Fibroblast of lung (primary cell): ENCODE data around the gene LUC7L2. TPM values are rescaled to one million over a fixed set of nuclear protein-coding genes. Genes with fewer than 3 reads are reported as not detected.

Source experiments
- DNase-seq, 2 donors: peaks; one replicate each; pipeline versions ENCODE4 v3.0.0 to v3.0.0-alpha.2; 2010; ENCODE audit warnings: low read depth in 2 of 2
- H2AFZ ChIP-seq: 2 replicates; pipeline ENCODE4 v1.5.1; 2012; ENCODE audit warnings: low read length, control low read depth, inconsistent platforms
- H3K27ac ChIP-seq: 2 replicates; pipeline ENCODE4 v1.5.1; 2011; ENCODE audit warnings: low read length, control low read depth; ENCODE audit not compliant: insufficient read depth
- H3K27me3 ChIP-seq: 2 replicates; pipeline ENCODE4 v1.5.1; 2011; ENCODE audit warnings: mild to moderate bottlenecking, low read length; ENCODE audit not compliant: control insufficient read depth, insufficient read depth
- H3K36me3 ChIP-seq: 2 replicates; pipeline ENCODE4 v1.5.1; 2011; ENCODE audit warnings: low read length; ENCODE audit not compliant: control insufficient read depth, insufficient read depth
- H3K4me1 ChIP-seq: 2 replicates; pipeline ENCODE4 v1.5.1; 2011; ENCODE audit warnings: low read length; ENCODE audit not compliant: control insufficient read depth, insufficient read depth; ENCODE audit errors: extremely low read depth
- H3K4me2 ChIP-seq: 2 replicates; pipeline ENCODE4 v1.5.1; 2011; ENCODE audit warnings: low read length, control low read depth; ENCODE audit not compliant: insufficient read depth; ENCODE audit errors: extremely low read depth
- H3K4me3 ChIP-seq, 4 experiments: fragments of 200-600 bp in 1 of 4; sonication (generic) in 1 of 4; replicated peaks in 1 of 4; 2 replicates each; pipeline ENCODE4 v1.5.1; 2011 to 2016; ENCODE audit warnings: low read length in 4 of 4, low read depth in 3 of 4, mild to moderate bottlenecking in 3 of 4, control low read depth in 2 of 4, inconsistent platforms in 1 of 4, mixed read lengths in 1 of 4; ENCODE audit not compliant: insufficient read depth in 1 of 4; ENCODE audit errors: control extremely low read depth in 1 of 4
- H3K79me2 ChIP-seq: 2 replicates; pipeline ENCODE4 v1.5.1; 2012; ENCODE audit warnings: mild to moderate bottlenecking, low read length, inconsistent platforms; ENCODE audit not compliant: control insufficient read depth, insufficient read depth
- H3K9ac ChIP-seq: 2 replicates; pipeline ENCODE4 v1.5.1; 2011; ENCODE audit warnings: mild to moderate bottlenecking, low read length, control low read depth; ENCODE audit not compliant: insufficient read depth
- H3K9me3 ChIP-seq: 2 replicates; pipeline ENCODE4 v1.5.1; 2012; ENCODE audit warnings: low read depth, low read length; ENCODE audit not compliant: control insufficient read depth, insufficient read depth
- H4K20me1 ChIP-seq: 2 replicates; pipeline ENCODE4 v1.5.1; 2011; ENCODE audit warnings: low read length; ENCODE audit not compliant: control insufficient read depth, insufficient read depth; ENCODE audit errors: extremely low read depth
- CTCF ChIP-seq, 2 donors: IDR thresholded peaks in 1 of 2; conservative IDR thresholded peaks in 1 of 2; 1 replicate in 1 of 2; 2 replicates in 1 of 2; pipeline ENCODE4 v1.5.1; 2011 to 2012; ENCODE audit warnings: low read length in 2 of 2, control low read depth in 1 of 2, inconsistent platforms in 1 of 2, low read depth in 1 of 2, mild to moderate bottlenecking in 1 of 2
- EZH2 ChIP-seq: IDR thresholded peaks from 2 replicates; pipeline ENCODE4 v1.5.1; 2012; ENCODE audit warnings: low read length, control low read depth, mild to moderate bottlenecking; ENCODE audit errors: missing control alignments
- polyA plus RNA-seq, 2 donors: library from polyadenylated mRNA; depleted of rRNA in 1 of 2; stranded (reverse) in 1 of 2; unstranded in 1 of 2; fragments of >200 nt; gene quantifications; 2 replicates each; pipeline ENCODE4 v1.2.1, GENCODE V29; 2011 to 2012; ENCODE audit warnings: missing spikeins in 1 of 2
- total RNA-seq: library from RNA; depleted of rRNA; stranded (reverse); fragments of >200 nt; gene quantifications from 2 replicates; pipeline ENCODE4 v1.2.1, GENCODE V29; 2014

Gene LUC7L2
- total and polyA plus RNA-seq, 2 donors (not counting 1 experiment from before 2014, with no cell fraction given), result 38.5 to 48.7 TPM

- Histone ChIP-seq H3K4me2 (peak overlapping the region; percentile 64), H2AFZ (no peak overlapping the region), H3K36me3 (no peaks in the 10 kb centered on the region), H3K79me2 (peaks cover 52% of the 10 kb centered on the region), H4K20me1 (peaks cover 4% of the 10 kb centered on the region), H3K4me3 (peak overlapping the region; percentile 81 to 90 (median 88)), H3K4me1 (no peaks in the 10 kb centered on the region), H3K9ac (peak overlapping the region; percentile 100), H3K27ac (peak overlapping the region; percentile 99), H3K27me3 (no peaks in the 10 kb centered on the region), H3K9me3 (no peaks in the 10 kb centered on the region)
- peak; percentile 93 for DNase-seq
- TF ChIP-seq EZH2 (no peak), CTCF (conservative IDR thresholded peaks at IDR 0.05 in 1 of 2, IDR thresholded peaks at IDR 0.05 in 1 of 2; ENCODE audit: low read depth in 1 of 2, low read length in 2 of 2) (no peak)
These were observed 685 bp downstream of the LUC7L2 start for GRCh38 chr7:139360210-139360947.

GRCh38 chr7:139360948-139361307, 1.2 kb downstream of the LUC7L2 start:
- Histone ChIP-seq H3K79me2 (peaks cover 57% of the 10 kb centered on the region), H3K4me2 (peak overlapping the region; percentile 64), H3K27ac (peak overlapping the region; percentile 99), H3K4me1 (no peaks in the 10 kb centered on the region), H4K20me1 (peaks cover 4% of the 10 kb centered on the region), H3K27me3 (no peaks in the 10 kb centered on the region), H3K36me3 (no peaks in the 10 kb centered on the region), H3K9me3 (no peaks in the 10 kb centered on the region), H2AFZ (no peak overlapping the region), H3K9ac (peak overlapping the region; percentile 100), H3K4me3 (peak overlapping the region; percentile 81 to 90 (median 88))
- TF ChIP-seq EZH2, result no peak
- DNase-seq, result no peak

- no peaks in the 10 kb centered on the region for H3K4me1 ChIP-seq
- H3K4me3 ChIP-seq, result peak overlapping the region; percentile 81 to 90 (median 88)
- no peak for DNase-seq
- peak overlapping the region; percentile 64 for H3K4me2 ChIP-seq
- H3K27me3 ChIP-seq, result no peaks in the 10 kb centered on the region
- TF ChIP-seq CTCF (conservative IDR thresholded peaks at IDR 0.05 in 1 of 2, IDR thresholded peaks at IDR 0.05 in 1 of 2; ENCODE audit: low read depth in 1 of 2, low read length in 2 of 2), result no peak
- no peak for TF ChIP-seq EZH2
- H3K9me3 ChIP-seq, result no peaks in the 10 kb centered on the region
- no peaks in the 10 kb centered on the region for H3K36me3 ChIP-seq
- H3K9ac ChIP-seq, result no peak overlapping the region
- peak overlapping the region; percentile 99 for H3K27ac ChIP-seq
- H3K79me2 ChIP-seq, result peaks cover 63% of the 10 kb centered on the region
- peaks cover 4% of the 10 kb centered on the region for H4K20me1 ChIP-seq
- no peak overlapping the region for H2AFZ ChIP-seq
These were observed 1.8 kb downstream of the LUC7L2 start for GRCh38 chr7:139361523-139361922.
